Measurements from ENCODE around the gene CDH16. TPM values are rescaled to one million over a fixed set of nuclear protein-coding genes. Genes with fewer than 3 reads are reported as not detected.
A peak's percentile ranks its signal among the peaks of the same experiment; 100 is the strongest.

CDH16 gene
- polyA plus RNA-seq, 1 donor = not detected

DNA sequence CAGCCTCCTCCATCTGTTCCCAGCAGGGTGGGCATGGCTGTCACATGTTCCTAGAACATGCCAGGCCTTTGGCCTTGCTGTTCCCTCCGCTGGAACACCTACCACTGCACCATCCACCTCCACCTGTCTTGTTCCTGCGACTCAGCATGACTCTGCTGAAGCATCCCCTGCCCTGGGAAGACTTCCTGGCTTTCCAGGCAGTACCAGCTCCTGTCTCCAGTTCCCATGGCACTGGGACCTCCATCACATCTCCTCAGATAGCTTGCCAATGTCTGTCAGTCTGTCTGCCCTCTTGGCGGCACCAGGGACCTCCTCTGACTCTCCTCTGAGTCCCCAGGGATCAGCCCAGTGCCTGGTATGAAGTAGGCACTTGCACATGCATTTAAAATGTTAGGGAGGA, 22.7 kb downstream of the CDH16 start:
- DNase-seq (ENCODE audit: low read depth) = no peak

DNA sequence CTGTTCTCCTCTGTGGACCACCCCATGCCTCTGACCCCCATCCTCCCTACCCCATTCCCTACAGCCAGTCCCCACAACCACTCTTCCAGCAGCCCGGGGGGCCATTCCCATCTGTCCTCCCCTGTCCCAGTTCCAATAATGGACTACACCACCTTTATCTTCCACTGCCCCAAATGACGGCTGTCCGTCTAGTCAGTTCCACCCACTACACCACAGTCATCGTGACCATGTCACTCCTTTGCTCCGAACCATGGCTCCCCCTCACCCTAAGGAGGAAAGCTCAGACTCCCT, 23.1 kb downstream of the CDH16 start:
- DNase-seq (ENCODE audit: low read depth) = no peak

DNA sequence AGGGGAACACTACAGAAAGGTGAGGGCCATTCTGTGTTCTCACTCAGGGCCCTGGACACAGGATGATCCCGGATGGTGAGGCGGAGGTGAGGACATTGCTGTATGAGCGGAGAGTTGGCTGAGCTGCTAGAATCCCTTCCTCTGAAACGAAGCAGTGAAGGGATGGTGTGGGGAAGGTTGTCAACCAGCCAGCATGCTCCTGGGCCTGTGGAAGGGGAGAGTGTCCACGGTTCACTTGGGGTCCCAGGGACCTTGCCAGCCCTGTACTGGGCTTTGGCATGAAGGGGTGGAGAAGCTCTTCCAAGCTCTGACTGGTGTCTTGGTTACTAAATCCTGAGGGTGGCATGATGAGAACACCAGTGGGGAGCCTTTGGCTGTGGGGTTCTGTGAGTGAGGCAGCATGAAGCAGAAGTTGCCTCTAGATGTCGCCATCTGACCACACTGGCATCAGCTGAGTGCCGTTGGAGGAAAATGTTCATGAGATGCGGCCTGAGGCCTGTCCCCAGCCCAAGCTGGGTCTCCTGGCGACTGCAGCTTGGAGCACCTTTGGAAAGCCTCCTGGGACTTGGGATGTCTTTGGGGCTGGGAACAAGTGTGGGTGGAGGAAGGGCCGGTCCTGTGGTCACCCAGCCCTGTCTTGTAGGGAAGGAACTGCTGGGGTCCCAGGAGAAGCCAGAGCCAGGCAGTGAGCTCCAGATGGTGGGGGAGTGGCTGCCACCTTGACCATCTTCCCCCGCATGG, 23.6 kb downstream of the CDH16 start:
- DNase-seq (ENCODE audit: low read depth) = peak; percentile 41

GRCh38 chr16:66894055-66894454, 24.6 kb downstream of the CDH16 start:
- DNase-seq (ENCODE audit: low read depth) = no peak

DNA sequence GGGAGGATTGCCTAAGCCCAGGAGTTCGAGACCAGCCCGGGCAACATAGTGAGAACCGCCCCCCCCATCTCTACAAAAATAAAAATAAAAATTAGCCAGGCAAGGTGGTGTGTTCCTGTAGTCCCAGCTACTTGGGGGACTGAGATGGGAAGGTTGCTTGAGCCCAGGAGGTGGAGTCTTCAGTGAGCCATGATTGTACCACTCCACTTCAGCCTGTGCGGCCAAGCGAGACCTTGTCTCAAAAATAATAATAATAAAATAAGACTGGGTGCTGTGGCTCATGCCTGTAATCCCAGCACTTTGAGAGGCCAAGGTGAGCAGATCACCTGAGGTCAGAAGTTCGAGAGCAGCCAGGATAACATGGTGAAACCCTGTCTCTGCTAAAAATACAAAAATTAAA, 26.9 kb downstream of the CDH16 start:
- DNase-seq (ENCODE audit: low read depth) = no peak

- DNase-seq (ENCODE audit: low read depth) = no peak
These were observed 27.3 kb downstream of the CDH16 start for GRCh38 chr16:66891360-66891759.

GRCh38 chr16:66890799-66891198, 27.9 kb downstream of the CDH16 start:
- DNase-seq (ENCODE audit: low read depth) = no peak

DNA sequence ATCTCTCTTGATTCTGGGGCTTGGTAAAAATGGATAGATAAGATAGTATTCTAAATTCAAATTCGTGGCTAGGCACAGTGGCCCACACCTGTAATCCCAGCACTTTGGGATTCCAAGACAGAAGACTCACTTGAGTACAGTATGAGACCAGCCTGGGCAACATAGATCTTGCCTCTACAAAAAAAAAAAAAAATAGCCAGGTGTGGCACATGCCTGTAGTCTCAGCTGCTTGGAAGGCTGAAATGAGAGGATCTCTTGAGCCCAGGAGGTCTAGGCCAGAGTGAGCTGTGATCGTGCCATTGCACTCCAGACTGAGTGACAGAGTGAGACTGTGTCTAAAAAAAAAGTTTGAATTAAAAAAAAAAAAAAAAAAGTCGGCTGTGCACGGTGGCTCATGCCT, 29.1 kb downstream of the CDH16 start:
- DNase-seq (ENCODE audit: low read depth) = no peak

GRCh38 chr16:66888647-66889615, 29.8 kb downstream of the CDH16 start:
- DNase-seq (ENCODE audit: low read depth) = no peak

DNA sequence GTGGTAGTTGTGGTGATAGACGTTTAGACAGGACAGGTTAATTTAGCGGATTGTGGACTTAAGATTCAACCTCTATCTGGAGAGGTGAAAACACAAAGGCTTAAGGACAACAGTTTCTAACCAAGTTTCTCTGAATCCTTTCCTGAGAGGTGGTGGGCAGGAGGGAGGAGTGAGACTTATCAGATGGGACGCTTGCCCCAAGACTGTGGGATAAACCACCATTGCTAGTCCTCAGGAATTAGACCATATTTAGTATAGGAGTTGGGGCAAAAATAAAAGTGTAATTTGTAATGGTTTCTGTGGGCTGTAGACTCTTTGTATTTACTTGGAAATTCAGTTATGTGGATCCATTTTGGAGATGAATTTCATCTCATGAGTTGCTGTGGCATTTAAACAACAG, 31.8 kb downstream of the CDH16 start:
- no peak for DNase-seq (ENCODE audit: low read depth)

DNA sequence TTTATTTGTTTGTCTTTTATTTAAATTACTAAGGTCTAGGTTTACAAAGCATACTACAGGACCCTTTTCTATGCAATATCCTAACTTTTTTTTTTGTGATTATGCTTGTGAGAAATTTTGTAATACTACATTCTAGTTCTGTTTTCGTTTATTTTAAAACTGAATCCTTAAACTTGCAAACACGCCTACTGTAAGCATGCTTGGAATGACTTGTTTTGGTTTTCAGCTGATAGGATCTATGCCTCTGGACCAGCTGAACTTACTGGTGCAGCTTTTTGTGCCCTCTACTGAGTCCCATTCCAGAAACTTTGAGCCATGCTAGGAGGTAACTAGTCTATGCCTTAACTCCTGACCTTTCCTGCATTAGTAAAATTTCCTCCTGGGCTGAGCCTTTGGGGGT, 32.4 kb downstream of the CDH16 start:
- no peak for DNase-seq (ENCODE audit: low read depth)

- no peak for DNase-seq (ENCODE audit: low read depth)
These were observed 33.2 kb downstream of the CDH16 start for GRCh38 chr16:66885491-66885890.

DNA sequence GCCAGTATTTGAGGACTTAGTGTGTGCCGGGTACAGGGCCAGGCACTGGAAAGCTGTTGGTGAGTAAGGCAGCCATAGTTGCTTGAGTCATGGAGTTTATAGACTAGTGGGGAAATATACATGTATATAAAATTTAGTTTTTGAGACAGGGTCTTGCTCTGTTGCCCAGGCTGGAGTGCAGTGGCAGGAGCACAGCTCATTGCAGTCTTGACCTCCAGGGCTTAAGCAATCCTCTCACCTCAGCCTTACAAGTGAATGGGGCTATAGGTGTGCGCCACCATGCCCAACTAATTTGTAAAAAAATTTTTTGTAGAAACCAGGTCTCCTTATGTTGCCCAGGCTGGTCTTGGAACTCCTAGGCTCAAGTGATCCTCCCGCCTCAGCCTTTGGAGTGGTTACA, 36.0 kb downstream of the CDH16 start:
- DNase-seq (ENCODE audit: low read depth) = no peak

DNA sequence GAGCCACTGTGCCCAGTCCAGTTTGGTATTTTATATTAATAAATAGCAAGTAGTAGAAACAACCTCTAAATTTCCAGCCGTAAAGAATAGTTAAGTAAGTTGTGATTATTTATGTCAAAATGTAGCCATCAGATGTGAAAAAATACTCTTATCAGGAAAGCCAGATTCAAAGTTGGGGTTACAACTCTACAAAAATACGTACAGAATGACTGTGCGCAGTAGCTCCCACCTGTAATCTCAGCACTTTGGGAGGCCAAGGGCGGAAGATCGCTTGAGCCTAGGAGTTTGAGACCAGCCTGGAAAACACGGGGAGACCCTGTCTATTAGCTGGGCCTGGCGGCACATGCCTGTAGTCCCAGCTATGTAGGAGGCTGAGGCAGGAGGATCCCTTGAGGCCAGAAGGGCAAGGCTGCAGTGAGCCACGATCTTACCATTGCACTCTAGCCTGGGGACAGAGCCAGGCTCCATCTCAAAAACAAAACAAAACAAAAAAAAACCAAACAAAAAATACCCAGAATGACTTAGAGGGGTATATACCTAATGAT, 36.6 kb downstream of the CDH16 start:
- DNase-seq (ENCODE audit: low read depth) = no peak

- DNase-seq (ENCODE audit: low read depth) = no peak
These were observed 37.1 kb downstream of the CDH16 start for GRCh38 chr16:66881560-66881959.

GRCh38 chr16:66881014-66881417, 37.7 kb downstream of the CDH16 start:
- no peak for DNase-seq (ENCODE audit: low read depth)

- DNase-seq (ENCODE audit: low read depth) = peak; percentile 65
These were observed 38.2 kb downstream of the CDH16 start, which contains the start of gene PDP2 for GRCh38 chr16:66880288-66881013. PDP2 (plus strand) TSS chr16:66880515; CDS start chr16:66884285, 3,770 bp downstream.

GRCh38 chr16:66878067-66878466, 40.6 kb downstream of the CDH16 start:
- DNase-seq (ENCODE audit: low read depth) = no peak

DNA sequence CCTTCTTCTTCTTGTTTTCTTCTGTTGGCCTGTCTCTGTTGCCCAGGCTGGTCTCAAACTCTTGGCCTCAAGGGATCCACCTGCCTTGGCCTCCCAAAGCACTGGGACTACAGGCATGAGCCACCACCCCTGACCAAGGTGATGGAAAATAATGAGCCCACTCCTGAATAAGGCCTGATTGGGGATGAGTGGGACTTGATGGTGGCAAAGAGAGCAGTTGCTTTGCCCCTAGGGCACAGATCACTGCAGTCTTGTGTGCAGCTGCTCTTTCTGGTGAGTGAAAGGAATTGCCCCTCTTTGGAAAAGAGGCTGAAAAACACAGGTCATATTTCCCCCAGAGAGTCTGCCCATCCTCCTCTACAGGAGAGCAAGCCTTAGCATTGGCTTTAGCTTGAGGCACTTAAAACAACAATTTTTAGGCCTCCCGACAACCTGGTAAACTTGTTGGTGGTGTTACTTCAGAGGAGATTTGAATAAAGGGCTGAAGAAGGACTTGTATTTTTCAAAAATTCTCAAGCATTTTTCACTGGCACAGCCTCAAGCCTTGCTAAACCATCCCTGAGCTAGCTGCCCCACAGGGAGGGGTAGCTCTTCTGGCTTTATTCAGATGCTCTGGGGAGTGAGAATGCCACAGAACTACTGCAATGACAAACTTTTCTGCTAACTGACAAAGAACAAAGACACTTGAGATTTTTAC, 44.5 kb downstream of the CDH16 start:
- DNase-seq (ENCODE audit: low read depth) = no peak

GRCh38 chr16:66873685-66874055, 45.0 kb downstream of the CDH16 start:
- DNase-seq (ENCODE audit: low read depth) = no peak

DNA sequence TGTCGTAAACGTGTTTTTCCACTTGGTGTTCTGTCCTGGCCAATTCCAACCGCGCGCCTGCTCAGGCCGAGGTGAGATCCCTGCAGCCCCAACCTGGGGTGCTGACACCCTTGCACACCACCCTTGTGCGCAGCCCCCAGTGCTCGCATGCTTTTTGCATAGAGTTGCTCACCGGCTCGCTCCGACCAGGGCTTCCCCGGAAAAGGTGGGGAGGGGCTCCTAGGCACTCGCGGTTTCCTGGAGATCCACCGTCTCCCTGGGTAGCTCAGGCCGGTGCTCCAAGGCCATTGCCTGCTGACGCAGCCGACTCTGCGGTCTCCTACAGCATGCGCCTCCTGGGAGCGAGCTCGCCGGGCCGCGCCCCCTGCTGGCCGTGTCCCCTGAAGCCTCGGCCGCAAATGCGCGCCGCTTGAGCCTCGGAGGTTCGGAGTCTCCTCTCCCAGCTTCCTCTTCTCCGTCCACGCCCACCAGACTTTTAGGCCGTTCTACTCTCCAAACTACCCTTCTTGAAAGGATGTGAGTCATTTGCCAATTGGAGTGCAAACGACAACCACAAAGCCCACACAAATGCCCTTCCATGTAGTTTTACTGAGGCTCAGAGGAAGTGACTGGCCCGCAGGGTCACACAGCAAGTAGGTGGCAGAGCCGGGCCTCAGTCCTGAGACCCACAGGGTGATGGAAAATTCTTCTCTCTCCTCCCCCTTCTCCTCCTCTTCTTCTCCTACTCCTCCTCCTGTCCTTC, 45.6 kb downstream of the CDH16 start:
- DNase-seq (ENCODE audit: low read depth) = peak; percentile 31
